GM18505 (cell line): ENCODE results near the gene FNTB.

Experiments
- ATAC-seq: cut with Tn5 transposase; IDR thresholded peaks from one replicate; pipeline ENCODE4 v1.9.1; 2021; ENCODE audit not compliant: unreplicated experiment
- POLR2A ChIP-seq: IDR thresholded peaks from 4 replicates; pipeline ENCODE4 v1.6.1; 2011; ENCODE audit warnings: borderline replicate concordance; ENCODE audit not compliant: insufficient read depth, insufficient read length; ENCODE audit errors: extremely low read depth

The FNTB gene

GRCh38 chr14:64958201-64958600 is 28.5 kb upstream of the FNTB start:
- TF ChIP-seq POLR2A, result no peak
- no peak for ATAC-seq

GRCh38 chr14:64958743-64959142 is 28.0 kb upstream of the FNTB start:
- no peak for ATAC-seq
- no peak for TF ChIP-seq POLR2A

GRCh38 chr14:64960762-64961276 is 25.9 kb upstream of the FNTB start:
- no peak for ATAC-seq

GRCh38 chr14:64963611-64964010 is 23.1 kb upstream of the FNTB start:
- no peak for TF ChIP-seq POLR2A
- ATAC-seq, result no peak

More at GRCh38 chr14:64960762-64961276, 25.9 kb upstream of the FNTB start:
- no peak for TF ChIP-seq POLR2A

GRCh38 chr14:64965356-64966000 is 21.2 kb upstream of the FNTB start:
- no peak for ATAC-seq
- no peak for TF ChIP-seq POLR2A

GRCh38 chr14:64966976-64967375 is 19.7 kb upstream of the FNTB start:
- TF ChIP-seq POLR2A, result no peak

GRCh38 chr14:64968167-64968566 is 18.5 kb upstream of the FNTB start:
- TF ChIP-seq POLR2A, result no peak
- ATAC-seq, result no peak

More at GRCh38 chr14:64966976-64967375, 19.7 kb upstream of the FNTB start:
- no peak for ATAC-seq

- ATAC-seq, result no peak
- TF ChIP-seq POLR2A, result no peak
Measured at GRCh38 chr14:64968651-64969050, 18.0 kb upstream of the FNTB start.

GRCh38 chr14:64970041-64970440 is 16.7 kb upstream of the FNTB start:
- ATAC-seq, result no peak
- no peak for TF ChIP-seq POLR2A

GRCh38 chr14:64970776-64971477 is 15.8 kb upstream of the FNTB start:
- no peak for TF ChIP-seq POLR2A

GRCh38 chr14:64971491-64971942 is 15.2 kb upstream of the FNTB start:
- no peak for ATAC-seq
- no peak for TF ChIP-seq POLR2A

More at GRCh38 chr14:64970776-64971477, 15.8 kb upstream of the FNTB start:
- no peak for ATAC-seq

- ATAC-seq, result peak; percentile 47
- no peak for TF ChIP-seq POLR2A
Measured at GRCh38 chr14:64971943-64972791, 14.5 kb upstream of the FNTB start, which contains the start of gene RAB15. Gene RAB15 (minus strand): TSS chr14:64972336. CDS start chr14:64972076, 260 bp downstream.

GRCh38 chr14:64973026-64973442 is 13.7 kb upstream of the FNTB start:
- TF ChIP-seq POLR2A, result no peak
- ATAC-seq, result no peak
